MM.1S (cell line): ENCODE results near the gene PPIAL4G.
"Not testable (repeated sequence)": the region's sequence is repeated elsewhere in the genome, so short reads cannot be mapped to it uniquely, and the experiment has no call there.

Experiments
- CTCF ChIP-seq: fragments of 300-600 bp; sonication (generic); IDR thresholded peaks from 2 replicates; pipeline ENCODE4 v1.5.1; 2016; ENCODE audit warnings: antibody characterized with exemption, low read length, mixed read lengths
- EZH2 ChIP-seq: fragments of 300-600 bp; sonication (generic); optimal IDR thresholded peaks from 2 replicates; pipeline ENCODE3; 2017; ENCODE audit warnings: low read depth, mild to moderate bottlenecking, antibody characterized with exemption, low read length, mixed read lengths

- TF ChIP-seq EZH2, CTCF: not testable (repeated sequence)
Measured at GRCh38 chr1:148526587-148526986, 43.5 kb upstream of the PPIAL4G start.
